Kidney epithelial cell (primary cell): ENCODE measurements around the gene LRRC45. TPM values are rescaled to one million over a fixed set of nuclear protein-coding genes. Genes with fewer than 3 reads are reported as not detected.
A peak's percentile ranks its signal among the peaks of the same experiment; 100 is the strongest.

Experiments
- DNase-seq: peaks from one replicate; pipeline ENCODE4 v3.0.0-alpha.2; 2010; ENCODE audit warnings: low read depth
- H3K27me3 ChIP-seq: 2 replicates; pipeline ENCODE4 v1.6.0; 2011; ENCODE audit warnings: low read length; ENCODE audit not compliant: control insufficient read depth, insufficient read depth
- H3K36me3 ChIP-seq: 2 replicates; pipeline ENCODE4 v1.5.1; 2011; ENCODE audit warnings: low read length; ENCODE audit not compliant: control insufficient read depth, insufficient read depth
- H3K4me3 ChIP-seq: 2 replicates; pipeline ENCODE4 v1.5.1; 2011; ENCODE audit warnings: low read depth, mild to moderate bottlenecking, control low read depth, low read length
- total RNA-seq: library from RNA; depleted of rRNA; stranded (reverse); fragments of >200 nt; gene quantifications from 2 replicates; pipeline ENCODE4 v1.2.3, GENCODE V29; 2015
- TF ChIP-seq, protein P1 (sequence below): IDR thresholded peaks from 2 replicates; pipeline ENCODE4 v1.5.1; 2011; ENCODE audit warnings: mild to moderate bottlenecking, moderate library complexity, low read length, control low read depth, inconsistent platforms; ENCODE audit not compliant: insufficient read depth, poor library complexity, severe bottlenecking

The LRRC45 gene
- total RNA-seq, 1 donor from 2014 or later, result 16.1 TPM

DNA sequence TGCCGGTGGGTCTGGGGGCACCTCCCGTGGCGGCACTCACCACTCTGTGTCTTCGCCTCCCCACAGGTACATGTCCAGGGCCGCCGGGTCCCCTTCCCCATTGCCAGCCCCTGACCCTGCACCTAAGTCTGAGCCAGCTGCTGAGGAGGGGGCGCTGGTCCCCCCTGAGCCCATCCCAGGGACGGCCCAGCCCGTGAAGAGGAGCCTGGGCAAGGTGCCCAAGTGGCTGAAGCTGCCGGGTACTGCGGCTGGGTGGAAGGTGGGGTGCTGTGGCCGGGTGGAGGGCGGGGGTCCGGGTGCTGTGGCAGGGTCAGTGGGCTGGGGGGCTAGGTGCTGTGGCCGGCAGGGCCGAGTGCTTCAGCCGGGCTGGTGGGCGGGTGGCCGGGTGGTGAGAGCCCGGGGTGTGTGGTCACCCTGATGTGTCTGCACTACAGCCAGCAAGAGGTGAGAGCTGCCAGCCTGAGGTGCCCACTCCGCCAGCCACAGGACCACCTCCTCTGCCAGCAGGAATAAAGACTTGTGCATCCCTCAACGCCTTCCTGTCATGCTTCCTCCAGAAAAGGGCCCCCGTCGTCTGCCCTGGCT, 6.1 kb upstream of the LRRC45 start:
- peaks cover 4% of the 10 kb centered on the region for H3K36me3 ChIP-seq
- TF ChIP-seq, protein P1, sequence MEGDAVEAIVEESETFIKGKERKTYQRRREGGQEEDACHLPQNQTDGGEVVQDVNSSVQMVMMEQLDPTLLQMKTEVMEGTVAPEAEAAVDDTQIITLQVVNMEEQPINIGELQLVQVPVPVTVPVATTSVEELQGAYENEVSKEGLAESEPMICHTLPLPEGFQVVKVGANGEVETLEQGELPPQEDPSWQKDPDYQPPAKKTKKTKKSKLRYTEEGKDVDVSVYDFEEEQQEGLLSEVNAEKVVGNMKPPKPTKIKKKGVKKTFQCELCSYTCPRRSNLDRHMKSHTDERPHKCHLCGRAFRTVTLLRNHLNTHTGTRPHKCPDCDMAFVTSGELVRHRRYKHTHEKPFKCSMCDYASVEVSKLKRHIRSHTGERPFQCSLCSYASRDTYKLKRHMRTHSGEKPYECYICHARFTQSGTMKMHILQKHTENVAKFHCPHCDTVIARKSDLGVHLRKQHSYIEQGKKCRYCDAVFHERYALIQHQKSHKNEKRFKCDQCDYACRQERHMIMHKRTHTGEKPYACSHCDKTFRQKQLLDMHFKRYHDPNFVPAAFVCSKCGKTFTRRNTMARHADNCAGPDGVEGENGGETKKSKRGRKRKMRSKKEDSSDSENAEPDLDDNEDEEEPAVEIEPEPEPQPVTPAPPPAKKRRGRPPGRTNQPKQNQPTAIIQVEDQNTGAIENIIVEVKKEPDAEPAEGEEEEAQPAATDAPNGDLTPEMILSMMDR, result no peak
- H3K4me3 ChIP-seq, result no peak overlapping the region
- H3K27me3 ChIP-seq, result no peaks in the 10 kb centered on the region
- no peak for DNase-seq

DNA sequence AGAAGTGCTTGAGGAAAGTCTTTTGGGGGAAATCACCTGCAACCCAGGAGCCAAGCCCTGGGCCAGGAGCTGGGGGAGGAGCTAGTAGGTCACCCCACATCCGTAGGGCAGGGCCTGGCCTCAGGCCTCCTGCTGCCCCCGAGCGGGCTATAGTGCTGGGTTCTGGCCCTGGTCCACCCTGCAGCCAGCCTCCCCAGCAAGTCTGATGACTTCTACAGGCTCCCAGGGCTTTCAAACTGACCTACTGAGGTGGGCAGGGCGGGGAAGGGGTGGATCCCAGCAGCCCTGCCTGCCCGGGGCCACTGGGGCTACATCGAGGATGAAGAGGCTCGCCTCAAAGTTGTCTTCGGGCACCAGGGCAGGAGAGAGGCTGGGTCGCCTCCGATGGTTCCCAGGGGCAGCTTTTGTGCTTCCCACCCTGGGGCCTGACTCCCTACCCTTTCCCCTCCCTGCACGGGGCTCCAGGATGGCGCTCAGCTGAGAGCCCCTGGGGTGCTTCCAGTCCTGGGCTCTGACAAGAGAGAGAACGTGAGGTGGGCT, 5.4 kb upstream of the LRRC45 start:
- peaks cover 4% of the 10 kb centered on the region for H3K36me3 ChIP-seq
- TF ChIP-seq, protein P1, result no peak
- no peaks in the 10 kb centered on the region for H3K27me3 ChIP-seq
- H3K4me3 ChIP-seq, result no peak overlapping the region
- DNase-seq, result no peak

DNA sequence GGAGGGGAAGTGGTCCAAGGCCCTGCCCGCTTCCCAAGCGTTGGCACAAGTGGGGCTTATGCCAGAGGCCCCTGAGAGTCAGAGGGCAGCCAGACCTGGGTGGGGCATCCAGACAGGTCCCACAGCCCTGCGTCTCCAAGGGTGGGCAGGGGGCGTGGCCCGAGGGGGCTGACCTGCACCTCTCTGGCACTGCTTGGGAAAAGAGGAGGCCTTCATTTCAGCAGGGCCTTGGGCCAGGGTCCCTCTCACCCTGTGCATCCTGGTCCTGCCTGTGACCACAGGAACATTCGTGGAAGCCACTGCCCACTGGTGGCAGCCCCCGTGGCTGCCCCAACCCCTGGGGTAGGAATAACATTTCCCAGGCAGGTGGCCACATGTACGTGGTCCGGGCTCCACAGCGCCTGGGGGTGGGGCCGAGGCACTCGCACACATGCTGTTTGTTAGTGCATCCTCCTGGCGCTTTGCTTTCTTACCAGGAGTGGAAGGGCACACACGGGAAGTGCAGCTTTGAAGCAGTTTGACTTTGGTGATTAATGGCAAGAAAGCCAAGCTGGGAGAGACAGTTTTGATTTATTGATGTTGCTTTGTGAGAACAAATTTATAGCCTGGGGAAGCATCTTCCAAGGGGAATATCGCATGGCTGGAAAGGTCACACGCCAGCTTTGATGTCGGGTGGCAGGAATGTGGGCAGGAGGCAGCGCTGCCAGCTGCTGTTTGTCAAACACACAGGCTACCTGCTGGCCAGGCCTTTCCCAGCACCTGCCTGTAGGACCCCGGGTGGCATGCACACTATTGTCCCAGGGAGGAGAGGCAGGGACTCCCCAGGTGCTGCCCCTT, 4.7 kb upstream of the LRRC45 start:
- TF ChIP-seq, protein P1, result no peak
- Histone ChIP-seq H3K4me3 (no peak overlapping the region), H3K27me3 (no peaks in the 10 kb centered on the region), H3K36me3 (peaks cover 4% of the 10 kb centered on the region)
- DNase-seq, result no peak

DNA sequence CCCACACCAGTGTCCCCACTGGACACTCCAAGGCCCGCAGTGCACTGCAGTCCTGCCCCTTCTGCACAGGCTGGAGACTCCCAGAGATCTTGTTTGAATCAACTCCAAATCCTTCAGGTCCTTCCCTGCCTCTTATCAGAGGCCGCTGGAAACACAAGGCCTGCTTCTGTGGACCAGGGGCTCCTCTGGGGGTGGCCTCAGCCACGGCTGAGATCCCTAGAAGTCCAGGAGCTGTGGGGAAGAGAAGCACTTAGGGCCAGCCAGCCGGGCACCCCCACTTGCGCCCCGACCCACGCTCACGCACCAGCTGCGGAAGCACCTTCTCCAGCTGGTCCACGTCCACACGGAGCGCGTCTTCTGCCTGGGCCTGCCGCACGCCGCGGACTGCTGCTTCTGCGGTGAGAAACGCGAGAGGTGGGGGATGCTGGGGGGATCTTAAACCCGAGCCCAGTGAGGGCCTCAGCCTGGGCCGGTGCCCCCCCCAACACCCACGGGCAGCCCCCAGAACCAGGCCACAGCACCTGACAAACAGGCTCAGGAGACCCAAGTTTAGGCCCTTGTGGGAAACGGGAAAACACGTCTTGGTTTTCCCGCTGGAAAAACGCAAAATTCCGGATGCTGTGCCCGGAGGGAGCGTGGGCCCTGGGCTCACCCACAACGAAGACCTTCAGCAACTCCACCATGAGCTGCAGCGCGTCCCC, 4.0 kb upstream of the LRRC45 start:
- TF ChIP-seq, protein P1, result no peak

DNA sequence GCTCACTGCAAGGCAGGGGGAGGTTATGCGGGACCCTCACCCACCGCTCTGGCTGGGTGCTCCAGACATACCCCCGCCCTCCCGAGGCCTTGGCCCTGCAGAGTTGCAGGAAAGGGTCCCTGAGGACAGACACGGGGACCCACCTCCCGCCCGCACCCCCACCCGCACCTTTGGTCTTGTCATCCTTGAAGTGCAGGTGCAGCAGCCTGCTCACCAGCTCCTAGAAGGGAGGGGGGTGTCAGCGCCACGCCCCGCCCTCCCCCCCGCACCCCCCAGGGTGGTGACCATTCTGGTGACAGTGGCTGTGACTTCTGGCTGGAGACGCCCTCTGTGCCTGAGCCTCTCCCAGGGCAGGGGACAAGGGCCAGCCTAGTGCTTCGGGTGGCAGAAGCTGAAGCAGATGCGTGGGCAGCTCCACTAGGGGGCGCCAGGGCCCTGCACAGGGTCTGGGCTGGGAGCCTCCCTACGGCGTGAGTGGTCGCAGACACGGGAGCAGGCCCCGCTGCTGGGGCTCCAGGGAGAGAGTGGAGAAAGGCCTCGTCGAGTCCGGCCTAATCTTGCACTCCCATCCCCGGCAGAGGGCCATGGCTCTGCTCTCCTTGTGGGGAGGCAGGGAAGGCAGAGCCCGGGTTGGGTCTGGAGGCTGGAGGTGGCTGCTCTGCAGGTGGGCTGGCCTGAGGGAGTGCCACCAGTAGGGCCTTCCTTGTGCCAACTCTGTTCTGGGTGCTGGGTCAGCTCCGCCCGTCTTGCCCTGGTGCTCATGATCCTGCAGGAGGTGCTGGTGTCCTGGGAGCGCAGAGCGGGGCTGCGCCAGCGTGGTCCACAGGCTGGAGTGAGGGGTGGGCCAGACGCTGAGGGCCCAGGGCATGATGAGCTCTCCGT, 3.2 kb upstream of the LRRC45 start:
- DNase-seq, result no peak
- TF ChIP-seq, protein P1, result peak; percentile 85
- H3K36me3 ChIP-seq, result peaks cover 4% of the 10 kb centered on the region
- H3K27me3 ChIP-seq, result no peaks in the 10 kb centered on the region
- no peak overlapping the region for H3K4me3 ChIP-seq

More for the DNA sequence above, 4.0 kb upstream of the LRRC45 start:
- Histone ChIP-seq H3K4me3 (no peak overlapping the region), H3K36me3 (peaks cover 4% of the 10 kb centered on the region), H3K27me3 (no peaks in the 10 kb centered on the region)
- no peak for DNase-seq
